ENCODE results near the gene FLCN.
"Not testable (repeated sequence)": the region's sequence is repeated elsewhere in the genome, so short reads cannot be mapped to it uniquely, and the experiment has no call there.

The FLCN gene

DNA sequence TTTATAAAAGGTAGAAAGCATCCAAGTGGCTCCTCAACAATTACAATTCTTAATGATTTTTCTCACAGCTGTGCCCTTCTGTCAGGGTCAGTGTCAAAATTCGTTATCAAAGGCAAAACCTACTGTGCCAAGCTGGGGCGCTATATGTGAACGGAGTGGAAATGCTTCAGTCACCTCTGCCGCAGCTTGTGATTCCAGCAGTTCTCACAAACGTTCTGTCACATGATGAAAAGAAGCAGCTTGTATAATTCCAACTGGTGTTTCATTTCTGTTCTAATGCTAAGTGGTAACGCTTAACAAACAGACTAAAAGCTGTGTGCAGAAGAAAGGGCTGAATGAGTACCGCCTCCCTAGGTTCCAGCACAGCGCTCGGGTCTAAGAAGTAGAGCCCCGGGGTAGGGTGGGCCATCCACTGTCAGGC is 45.0 kb downstream of the FLCN start:
- DNase-seq (ENCODE audit: low read depth): no peak
- TF ChIP-seq, protein P1, sequence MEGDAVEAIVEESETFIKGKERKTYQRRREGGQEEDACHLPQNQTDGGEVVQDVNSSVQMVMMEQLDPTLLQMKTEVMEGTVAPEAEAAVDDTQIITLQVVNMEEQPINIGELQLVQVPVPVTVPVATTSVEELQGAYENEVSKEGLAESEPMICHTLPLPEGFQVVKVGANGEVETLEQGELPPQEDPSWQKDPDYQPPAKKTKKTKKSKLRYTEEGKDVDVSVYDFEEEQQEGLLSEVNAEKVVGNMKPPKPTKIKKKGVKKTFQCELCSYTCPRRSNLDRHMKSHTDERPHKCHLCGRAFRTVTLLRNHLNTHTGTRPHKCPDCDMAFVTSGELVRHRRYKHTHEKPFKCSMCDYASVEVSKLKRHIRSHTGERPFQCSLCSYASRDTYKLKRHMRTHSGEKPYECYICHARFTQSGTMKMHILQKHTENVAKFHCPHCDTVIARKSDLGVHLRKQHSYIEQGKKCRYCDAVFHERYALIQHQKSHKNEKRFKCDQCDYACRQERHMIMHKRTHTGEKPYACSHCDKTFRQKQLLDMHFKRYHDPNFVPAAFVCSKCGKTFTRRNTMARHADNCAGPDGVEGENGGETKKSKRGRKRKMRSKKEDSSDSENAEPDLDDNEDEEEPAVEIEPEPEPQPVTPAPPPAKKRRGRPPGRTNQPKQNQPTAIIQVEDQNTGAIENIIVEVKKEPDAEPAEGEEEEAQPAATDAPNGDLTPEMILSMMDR (conservative IDR thresholded peaks at IDR 0.05; ENCODE audit: low read length): no peak
- no peak overlapping the region for H3K4me3 ChIP-seq (ENCODE audit: low read length)

DNA sequence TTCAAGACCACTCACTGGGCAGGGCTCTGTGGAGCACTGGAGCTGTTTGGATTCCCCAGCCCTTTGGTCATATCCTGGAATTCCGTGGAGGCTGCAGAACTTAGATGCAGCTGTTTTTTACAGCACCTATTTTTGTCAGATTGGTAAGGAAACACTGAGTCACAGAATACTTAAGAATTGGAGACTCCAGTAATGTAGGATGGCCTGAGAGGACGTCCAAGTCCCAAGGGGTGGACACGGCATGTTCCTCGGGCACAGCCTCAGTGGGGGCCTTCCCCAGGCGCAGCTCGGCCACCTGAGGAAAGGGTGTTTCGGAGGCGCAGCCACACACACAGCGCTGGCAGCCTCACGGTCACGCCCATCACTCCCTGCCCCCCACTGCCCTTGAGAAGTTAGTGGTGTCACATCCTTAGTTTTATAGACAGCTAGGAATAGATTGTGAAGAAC is 45.6 kb downstream of the FLCN start:
- TF ChIP-seq, protein P1 (conservative IDR thresholded peaks at IDR 0.05; ENCODE audit: low read length): no peak
- peak; percentile 77 for DNase-seq (ENCODE audit: low read depth)
- no peak overlapping the region for H3K4me3 ChIP-seq (ENCODE audit: low read length)

DNA sequence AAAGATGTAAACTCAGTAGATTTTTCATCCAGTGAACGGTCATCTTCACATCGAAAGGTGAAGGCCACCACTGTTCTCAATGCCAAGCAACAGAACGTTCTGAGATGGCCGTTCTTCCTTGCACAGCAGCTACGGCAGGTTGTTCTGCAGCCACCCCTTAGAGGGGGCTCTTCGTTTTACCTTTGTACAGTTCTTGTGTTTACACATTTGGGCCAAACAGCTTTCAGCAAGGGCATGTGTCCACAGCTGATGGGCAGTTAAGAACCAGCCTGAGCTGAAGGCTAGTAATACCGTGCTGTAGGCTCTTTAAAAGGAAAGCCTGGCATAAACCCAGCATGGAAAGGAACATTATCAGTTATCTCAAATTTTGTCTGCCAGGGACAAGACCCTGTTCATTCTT is 46.8 kb downstream of the FLCN start:
- no peak for DNase-seq (ENCODE audit: low read depth)
- no peak overlapping the region for H3K4me3 ChIP-seq (ENCODE audit: low read length)
- TF ChIP-seq, protein P1 (conservative IDR thresholded peaks at IDR 0.05; ENCODE audit: low read length): no peak

DNA sequence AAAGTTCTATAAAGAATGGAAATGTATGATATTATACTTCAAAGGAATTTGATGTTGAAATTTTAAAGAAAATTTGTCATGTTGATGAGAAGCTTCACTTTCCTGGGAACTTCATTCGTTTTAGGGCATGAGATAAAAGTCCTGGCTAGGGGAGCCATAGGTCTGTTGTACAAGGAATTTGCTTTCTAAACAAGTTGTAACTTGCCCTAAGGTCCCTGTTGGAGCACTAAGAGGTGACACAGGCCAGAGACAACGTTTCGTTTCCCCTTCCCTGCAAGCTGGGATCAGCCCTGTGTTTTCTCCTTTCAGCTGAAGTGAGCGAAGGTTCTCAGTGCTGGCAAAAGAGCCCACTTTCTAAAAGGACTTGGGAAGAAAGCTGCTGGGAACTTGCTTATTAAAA is 47.4 kb downstream of the FLCN start:
- H3K4me3 ChIP-seq (ENCODE audit: low read length): no peak overlapping the region
- TF ChIP-seq, protein P1 (conservative IDR thresholded peaks at IDR 0.05; ENCODE audit: low read length): no peak
- DNase-seq (ENCODE audit: low read depth): no peak

DNA sequence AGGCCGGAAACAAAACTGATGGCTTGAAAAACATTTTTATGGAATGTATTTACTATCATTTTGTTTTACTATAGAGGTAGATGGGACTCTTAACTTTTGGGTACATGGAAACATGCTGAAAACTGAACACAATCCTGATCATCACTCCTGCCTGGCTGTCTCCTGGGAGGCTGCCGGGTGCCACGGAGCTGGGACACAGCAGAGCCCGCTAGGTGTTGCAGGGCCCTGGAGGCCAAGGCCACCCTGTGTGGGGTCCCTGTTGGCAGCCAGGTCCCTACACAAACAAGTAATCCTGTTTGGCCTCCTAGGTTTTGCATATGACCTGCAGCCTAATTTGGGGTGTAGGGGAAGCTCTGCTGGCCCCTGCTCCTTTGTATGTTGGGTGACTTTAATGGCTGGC is 48.4 kb downstream of the FLCN start:
- no peak for DNase-seq (ENCODE audit: low read depth)
- TF ChIP-seq, protein P1 (conservative IDR thresholded peaks at IDR 0.05; ENCODE audit: low read length): no peak
- no peak overlapping the region for H3K4me3 ChIP-seq (ENCODE audit: low read length)

DNA sequence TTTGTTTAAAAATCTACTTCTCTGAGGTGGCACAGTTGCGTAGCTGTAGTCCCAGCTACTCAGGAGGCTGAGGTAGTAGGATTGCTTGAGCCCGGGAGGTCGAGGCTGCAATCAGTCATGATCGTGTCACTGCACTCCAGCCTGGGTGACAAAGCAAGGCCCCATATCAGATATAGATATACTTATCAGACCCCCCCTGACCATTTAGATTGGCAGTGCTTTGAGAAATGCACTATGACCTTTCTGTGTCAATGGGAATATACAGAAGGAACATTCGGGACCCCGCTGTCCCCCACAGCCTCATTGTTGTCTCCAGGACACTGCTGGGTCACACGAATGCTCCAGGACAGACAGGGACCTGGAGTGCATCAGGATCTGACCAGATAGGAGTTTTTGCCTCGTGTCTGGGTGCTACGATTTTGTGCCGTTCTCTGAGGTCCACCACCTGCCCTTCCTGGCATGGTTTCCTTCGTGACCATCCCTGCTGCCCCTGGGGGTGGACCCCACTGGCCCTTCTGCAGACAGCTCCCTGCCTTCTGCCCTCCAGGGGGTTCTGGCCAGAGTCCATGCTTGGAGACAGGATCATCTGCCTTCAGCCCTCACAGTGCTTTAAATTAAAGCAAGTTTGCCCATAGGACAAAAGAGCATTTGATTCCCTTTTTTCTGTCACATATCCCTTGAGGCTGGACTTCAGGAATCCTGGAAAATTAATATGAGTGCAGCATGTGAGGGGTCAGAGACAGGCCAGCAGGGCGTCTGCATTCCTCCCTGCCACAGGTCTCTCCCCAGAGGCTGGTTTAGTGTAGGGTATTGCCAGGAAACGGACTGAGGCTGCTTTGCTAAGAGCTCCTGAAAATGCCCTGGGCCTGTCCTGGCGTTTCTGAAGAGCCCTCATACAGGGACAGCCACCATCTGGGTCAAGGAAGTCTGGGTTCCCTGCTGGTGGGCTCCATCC is 50.1 kb downstream of the FLCN start:
- peak; percentile 41 for DNase-seq (ENCODE audit: low read depth)
- TF ChIP-seq, protein P1 (conservative IDR thresholded peaks at IDR 0.05; ENCODE audit: low read length): no peak
- no peak overlapping the region for H3K4me3 ChIP-seq (ENCODE audit: low read length)

DNA sequence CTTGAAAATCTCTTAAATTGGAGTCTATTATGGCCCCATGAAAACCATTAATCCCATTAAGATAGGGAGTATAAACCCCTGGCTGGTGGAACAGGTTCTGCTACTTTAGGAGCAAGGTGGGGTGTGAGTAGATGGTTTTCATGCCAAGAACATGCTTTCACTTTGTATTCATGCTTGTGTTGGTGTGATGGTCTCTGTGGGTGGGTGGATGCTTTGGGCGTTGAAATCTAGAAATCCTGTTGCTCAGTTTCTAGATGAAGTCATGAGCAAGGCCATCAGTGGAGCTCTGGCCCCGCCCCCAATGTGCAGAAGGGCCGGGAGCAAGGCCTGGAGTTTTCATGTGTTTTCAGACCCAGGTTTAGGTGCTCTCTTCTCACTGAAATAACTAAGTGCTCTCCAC is 50.9 kb downstream of the FLCN start:
- DNase-seq (ENCODE audit: low read depth): no peak
- no peak overlapping the region for H3K4me3 ChIP-seq (ENCODE audit: low read length)
- TF ChIP-seq, protein P1 (conservative IDR thresholded peaks at IDR 0.05; ENCODE audit: low read length): no peak

DNA sequence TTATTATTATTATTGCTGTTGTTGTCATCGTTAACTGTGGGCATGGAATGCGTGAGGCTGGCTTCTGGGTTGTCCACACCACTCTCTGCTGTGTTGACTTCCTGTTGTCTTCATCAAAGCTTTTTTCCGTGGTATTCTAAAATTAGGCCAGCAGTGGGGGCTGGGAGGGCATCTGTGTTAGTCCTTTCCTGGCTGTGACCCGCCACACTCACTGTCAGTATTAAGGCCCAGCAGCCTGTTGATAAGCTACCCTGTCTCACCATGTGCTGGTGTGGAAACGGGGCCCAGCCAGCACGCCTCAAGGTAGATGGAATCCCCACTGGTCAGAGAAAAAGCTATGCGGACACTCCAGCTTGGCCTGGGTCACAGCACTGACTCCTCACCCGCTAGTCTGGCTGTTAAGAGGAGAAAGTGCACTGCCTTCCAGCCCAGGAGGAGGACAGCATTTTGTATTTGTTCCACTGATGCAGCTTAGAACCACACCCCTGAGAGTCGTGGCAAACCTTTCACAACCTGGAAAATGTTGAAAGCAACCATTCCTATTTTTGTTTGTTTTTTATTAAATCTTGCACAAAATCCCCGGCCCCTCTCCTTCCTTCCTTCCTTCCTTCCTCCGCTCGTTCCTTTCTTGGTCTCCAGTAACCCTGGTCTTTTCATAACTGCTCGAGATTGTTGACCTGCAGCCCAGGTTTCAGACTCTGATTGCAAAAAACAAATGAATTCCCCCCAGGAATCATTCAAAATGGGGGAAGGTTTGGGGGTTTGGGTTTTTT is 51.8 kb downstream of the FLCN start:
- not testable (repeated sequence) for H3K4me3 ChIP-seq (ENCODE audit: low read length); DNase-seq (ENCODE audit: low read depth)
